H1 (cell line): Measurements from ENCODE around the gene SLC1A7. TPM values are rescaled to one million over a fixed set of nuclear protein-coding genes. Genes with fewer than 3 reads are reported as not detected.

Source experiments
- CTCF ChIA-PET: fragments of 300-600 bp; sonication (Branson Sonifier 250); formaldehyde crosslinking; loops from one replicate; lab custom pipeline; 2021; ENCODE audit not compliant: partially characterized antibody; lab: Charles Lee
- POLR2A ChIA-PET: fragments of 300-600 bp; sonication (Branson Sonifier 250); formaldehyde crosslinking; loops from one replicate; lab custom pipeline; 2021; ENCODE audit warnings: inconsistent platforms; ENCODE audit not compliant: partially characterized antibody; lab: Charles Lee
- DNase-seq, 2 experiments: peaks; one replicate each; pipeline versions ENCODE4 v3.0.0 to v3.0.0-alpha.2; 2010 to 2022; ENCODE audit warnings: low spot score in 2 of 2, low read depth in 1 of 2, mixed read lengths in 1 of 2
- FAIRE-seq: peaks from 2 replicates; lab custom pipeline; 2011; peaks lifted over from hg19 to GRCh38; lab: Jason Lieb, UNC
- H2AFZ ChIP-seq: 2 replicates; pipeline ENCODE4 v1.8.1; 2012; ENCODE audit warnings: low read length, inconsistent platforms
- H2AK5ac ChIP-seq: 2 replicates; pipeline ENCODE4 v1.6.1; 2013; ENCODE audit warnings: low read depth, low read length
- H2BK120ac ChIP-seq: replicated peaks from 2 replicates; pipeline ENCODE3; 2013; ENCODE audit warnings: low read depth, low read length, inconsistent platforms
- H2BK12ac ChIP-seq: 2 replicates; pipeline ENCODE4 v1.6.1; 2013; ENCODE audit warnings: low read depth, low read length
- H2BK15ac ChIP-seq: 2 replicates; pipeline ENCODE4 v1.6.1; 2013; ENCODE audit warnings: low read length
- H2BK20ac ChIP-seq: 2 replicates; pipeline ENCODE4 v1.6.1; 2013; ENCODE audit warnings: low read length
- H2BK5ac ChIP-seq: 2 replicates; pipeline ENCODE4 v1.6.1; 2013; ENCODE audit warnings: low read depth, low read length
- H3K14ac ChIP-seq: 2 replicates; pipeline ENCODE4 v1.6.1; 2013; ENCODE audit warnings: inconsistent platforms; ENCODE audit not compliant: insufficient read length
- H3K18ac ChIP-seq: 2 replicates; pipeline ENCODE4 v1.6.1; 2013; ENCODE audit warnings: low read length; ENCODE audit errors: extremely low read depth
- H3K23ac ChIP-seq: 2 replicates; pipeline ENCODE4 v1.6.1; 2013; ENCODE audit warnings: inconsistent platforms; ENCODE audit not compliant: insufficient read length
- H3K23me2 ChIP-seq: 2 replicates; pipeline ENCODE4 v1.6.1; 2013; ENCODE audit warnings: low read depth, low read length
- H3K27ac ChIP-seq: 2 replicates; pipeline ENCODE4 v1.6.1; 2011; ENCODE audit warnings: low read depth, low read length, inconsistent platforms
- H3K27me3 ChIP-seq, 4 experiments: replicated peaks in 1 of 4; 1 replicate in 1 of 4; 2 replicates in 3 of 4; pipeline versions ENCODE4 v1.6.1 to v1.8.1; 2011 to 2013; ENCODE audit warnings: low read length in 3 of 4, mild to moderate bottlenecking in 3 of 4, inconsistent platforms in 2 of 4, mixed read lengths in 2 of 4, moderate library complexity in 1 of 4; ENCODE audit not compliant: control insufficient read depth in 3 of 4, insufficient read depth in 3 of 4; ENCODE audit errors: extremely low read depth in 1 of 4
- H3K36me3 ChIP-seq, 4 experiments: 2 replicates each; pipeline versions ENCODE4 v1.6.1 to v1.8.1; 2011 to 2013; ENCODE audit warnings: mild to moderate bottlenecking in 4 of 4, low read length in 3 of 4, moderate library complexity in 2 of 4, control low read depth in 1 of 4, inconsistent platforms in 1 of 4; ENCODE audit not compliant: insufficient read depth in 4 of 4, control insufficient read depth in 2 of 4
- H3K4ac ChIP-seq: replicated peaks from 2 replicates; pipeline ENCODE3; 2013; ENCODE audit warnings: low read length, low read depth, mixed read lengths, inconsistent platforms; ENCODE audit not compliant: insufficient read length
- H3K4me1 ChIP-seq, 4 experiments: replicated peaks in 1 of 4; 1 replicate in 1 of 4; 2 replicates in 3 of 4; pipeline versions ENCODE4 v1.6.1 to v1.8.1; 2011 to 2013; ENCODE audit warnings: low read length in 3 of 4, inconsistent platforms in 2 of 4, mixed read lengths in 1 of 4; ENCODE audit not compliant: insufficient read depth in 4 of 4, control insufficient read depth in 3 of 4
- H3K4me2 ChIP-seq, 2 experiments: 2 replicates each; pipeline versions ENCODE4 v1.6.1 to v1.8.1; 2011 to 2013; ENCODE audit warnings: low read depth in 2 of 2, low read length in 2 of 2, control low read depth in 1 of 2, inconsistent platforms in 1 of 2, mild to moderate bottlenecking in 1 of 2; ENCODE audit not compliant: insufficient read depth in 1 of 2
- H3K4me3 ChIP-seq, 4 experiments: fragments of 200-600, 300-600 bp in 1 of 4; sonication (generic), shearing (Covaris generic), sonication (Bioruptor Twin) in 1 of 4; 2 replicates each; pipeline versions ENCODE4 v1.5.1 to v1.8.1; 2011 to 2016; ENCODE audit warnings: low read length in 4 of 4, low read depth in 3 of 4, control low read depth in 2 of 4, inconsistent platforms in 2 of 4, mild to moderate bottlenecking in 2 of 4, mixed read lengths in 1 of 4, moderate library complexity in 1 of 4; ENCODE audit not compliant: insufficient read depth in 2 of 4; ENCODE audit errors: extremely low read depth in 1 of 4
- H3K56ac ChIP-seq: replicated peaks from 2 replicates; pipeline ENCODE3; 2013; ENCODE audit warnings: low read depth, mild to moderate bottlenecking, mixed read lengths, low read length, inconsistent platforms; ENCODE audit not compliant: insufficient read length
- H3K79me1 ChIP-seq: 2 replicates; pipeline ENCODE4 v1.6.1; 2013; ENCODE audit warnings: low read depth, low read length, control low read depth
- H3K79me2 ChIP-seq, 2 experiments: 2 replicates each; pipeline versions ENCODE4 v1.6.1 to v1.8.1; 2012 to 2013; ENCODE audit warnings: low read length in 2 of 2, mild to moderate bottlenecking in 2 of 2, inconsistent platforms in 1 of 2; ENCODE audit not compliant: insufficient read depth in 2 of 2, control insufficient read depth in 1 of 2
- H3K9ac ChIP-seq, 4 experiments: replicated peaks in 1 of 4; 1 replicate in 1 of 4; 2 replicates in 3 of 4; pipeline versions ENCODE4 v1.6.1 to v1.8.1; 2011 to 2013; ENCODE audit warnings: low read depth in 3 of 4, low read length in 3 of 4, control low read depth in 2 of 4, mild to moderate bottlenecking in 2 of 4, moderate library complexity in 2 of 4, inconsistent platforms in 1 of 4; ENCODE audit errors: extremely low read depth in 1 of 4
- H3K9me3 ChIP-seq, 2 experiments: 2 replicates each; pipeline versions ENCODE4 v1.6.1 to v1.8.1; 2012 to 2013; ENCODE audit warnings: mild to moderate bottlenecking in 2 of 2, moderate library complexity in 2 of 2, control low read depth in 1 of 2, inconsistent platforms in 1 of 2, low read depth in 1 of 2, low read length in 1 of 2, mixed read lengths in 1 of 2; ENCODE audit not compliant: insufficient read depth in 2 of 2
- H4K20me1 ChIP-seq, 2 experiments: replicated peaks in 1 of 2; 2 replicates each; pipeline versions ENCODE3 to v1.8.1; 2011 to 2013; ENCODE audit warnings: inconsistent platforms in 2 of 2, low read length in 2 of 2, mild to moderate bottlenecking in 1 of 2; ENCODE audit not compliant: insufficient read depth in 2 of 2, control insufficient read depth in 1 of 2
- H4K5ac ChIP-seq: 2 replicates; pipeline ENCODE4 v1.6.1; 2013; ENCODE audit warnings: low read length, low read depth, mixed read lengths, inconsistent platforms; ENCODE audit not compliant: insufficient read length
- H4K8ac ChIP-seq: 2 replicates; pipeline ENCODE4 v1.8.0; 2013; ENCODE audit warnings: mild to moderate bottlenecking, moderate library complexity, low read length, inconsistent platforms; ENCODE audit not compliant: insufficient read depth; ENCODE audit errors: extremely low read depth
- H4K91ac ChIP-seq: replicated peaks from 2 replicates; pipeline ENCODE3; 2013; ENCODE audit warnings: low read length, mixed read lengths, inconsistent platforms; ENCODE audit not compliant: insufficient read length
- BCL11A ChIP-seq, 2 experiments: IDR thresholded peaks; one replicate each; pipeline ENCODE4 v1.6.1; 2011; ENCODE audit warnings: low read depth in 2 of 2, low read length in 2 of 2, mild to moderate bottlenecking in 2 of 2
- EZH2 ChIP-seq: fragments of 200-600 bp; sonication (generic); IDR thresholded peaks from 2 replicates; pipeline ENCODE4 v1.7.1; 2012; ENCODE audit warnings: low read depth, mild to moderate bottlenecking, moderate library complexity, low read length, inconsistent platforms; ENCODE audit not compliant: severe bottlenecking
- JUND ChIP-seq: IDR thresholded peaks from 2 replicates; pipeline ENCODE4 v1.6.1; 2011; ENCODE audit warnings: mild to moderate bottlenecking, improper control_type of control experiment, low read length
- KDM1A ChIP-seq: fragments of 200-600, 300-600 bp; sonication (generic); IDR thresholded peaks from 2 replicates; pipeline ENCODE4 v1.7.1; 2016; ENCODE audit warnings: mild to moderate bottlenecking, low read length, borderline replicate concordance
- MAFK ChIP-seq: IDR thresholded peaks from 2 replicates; pipeline ENCODE4 v1.6.1; 2012; ENCODE audit warnings: low read depth, mild to moderate bottlenecking, improper control_type of control experiment, low read length
- NANOG ChIP-seq: IDR thresholded peaks from 2 replicates; pipeline ENCODE4 v1.6.1; 2011; ENCODE audit warnings: low read length, low read depth, mild to moderate bottlenecking, inconsistent platforms; ENCODE audit not compliant: insufficient read depth, poor library complexity, severe bottlenecking
- POLR2AphosphoS5 ChIP-seq: IDR thresholded peaks from 2 replicates; pipeline ENCODE4 v1.6.1; 2011; ENCODE audit warnings: low read depth, low read length
- POU5F1 ChIP-seq: IDR thresholded peaks from 2 replicates; pipeline ENCODE4 v1.6.1; 2011; ENCODE audit warnings: low read depth, mild to moderate bottlenecking, low read length, moderate library complexity
- RBBP5 ChIP-seq: IDR thresholded peaks from 2 replicates; pipeline ENCODE4 v1.7.1; 2012; ENCODE audit warnings: low read depth, mild to moderate bottlenecking, inconsistent platforms, low read length, moderate library complexity, borderline replicate concordance
- RNF2 ChIP-seq: fragments of 200-900, 300-1000 bp; sonication (generic); IDR thresholded peaks from 2 replicates; pipeline ENCODE4 v1.7.1; 2016; ENCODE audit warnings: borderline replicate concordance, low read depth, mild to moderate bottlenecking, antibody characterized with exemption, low read length; ENCODE audit not compliant: poor library complexity, severe bottlenecking; ENCODE audit errors: missing control alignments
- SP4 ChIP-seq: IDR thresholded peaks from 2 replicates; pipeline ENCODE4 v1.6.1; 2012; ENCODE audit warnings: low read length, inconsistent platforms
- SRF ChIP-seq: IDR thresholded peaks from 2 replicates; pipeline ENCODE4 v1.6.1; 2011; ENCODE audit warnings: mild to moderate bottlenecking, low read depth, low read length, moderate library complexity
- TCF12 ChIP-seq: IDR thresholded peaks from 2 replicates; pipeline ENCODE4 v1.6.1; 2011; ENCODE audit warnings: low read depth, mild to moderate bottlenecking, low read length
- WGBS, 2 experiments: shearing (Covaris generic) in 1 of 2; methylation state at CpG; one replicate each; pipeline versions ENCODE4 v1.1.6 to v1.1.7; 2013 to 2015; ENCODE audit warnings: low lambda C conversion rate in 2 of 2, mixed read lengths in 2 of 2, inconsistent platforms in 1 of 2, low coverage in 1 of 2, missing lambda C conversion rate in 1 of 2; ENCODE audit not compliant: insufficient replicate concordance in 2 of 2, insufficient coverage in 1 of 2, insufficient read length in 1 of 2; ENCODE audit errors: extremely low coverage in 1 of 2, missing lambda C conversion rate in 1 of 2; 5-methylcytosine and 5-hydroxymethylcytosine counted together
- polyA plus RNA-seq, 7 experiments: library from polyadenylated mRNA; depleted of rRNA in 3 of 7; stranded (reverse) in 5 of 7; unstranded in 2 of 7; fragments of >200 nt in 5 of 7; fragments of 200-250 nt in 2 of 7; gene quantifications; 1 replicate in 5 of 7; 2 replicates in 1 of 7; 4 replicates in 1 of 7; pipeline versions ENCODE4 v1.2.1 to v1.2.3, GENCODE V29; 2011 to 2013; ENCODE audit warnings: missing spikeins in 2 of 7, mixed read lengths in 2 of 7
- total RNA-seq: library from RNA; stranded (reverse); fragmentation: NEBNext Ultra II Directional; extraction: Animal tissue kit (Norgen Biotek cat#: 25700); gene quantifications from 2 replicates; pipeline ENCODE4 v1.2.1, GENCODE V29; 2021

SLC1A7 gene
- total and polyA plus RNA-seq, 2 of the 8 experiments (the other 6 are each of a cell fraction or from before 2014, with no cell fraction given) = not detected

- no peak overlapping the region for H4K8ac ChIP-seq
- no peaks in the 10 kb centered on the region for H3K79me1 ChIP-seq
- H4K5ac ChIP-seq = no peak overlapping the region
- DNase-seq (no peak), FAIRE-seq (no peak)
- H3K4me2 ChIP-seq = no peak overlapping the region
- no peak overlapping the region for H3K14ac ChIP-seq
- H2BK120ac ChIP-seq = no peak overlapping the region
- no peak overlapping the region for H2BK20ac ChIP-seq
- no peaks in the 10 kb centered on the region for H3K36me3 ChIP-seq
- no peak overlapping the region for H3K23ac ChIP-seq
- no peak overlapping the region for H3K56ac ChIP-seq
- H3K27ac ChIP-seq = no peak overlapping the region
- H3K9me3 ChIP-seq = no peaks in the 10 kb centered on the region
- POLR2A ChIA-PET = no interaction called here
- no peak overlapping the region for H2BK12ac ChIP-seq
- no peaks in the 10 kb centered on the region for H3K79me2 ChIP-seq
- H3K4me1 ChIP-seq = peaks cover 0 to 6% (median 0%) of the 10 kb centered on the region in 4 experiments; a peak in 2 of 7 replicates
- H2BK5ac ChIP-seq = no peak overlapping the region
- no peaks in the 10 kb centered on the region; a peak in 2 of 7 replicates for H3K27me3 ChIP-seq
- H3K4me3 ChIP-seq = no peak overlapping the region
- H4K91ac ChIP-seq = no peak overlapping the region
- no peak overlapping the region for H2AFZ ChIP-seq
- no peak overlapping the region for H3K4ac ChIP-seq
- no peak overlapping the region for H3K18ac ChIP-seq
- H2AK5ac ChIP-seq = no peak overlapping the region
- no peak overlapping the region for H3K9ac ChIP-seq
- H2BK15ac ChIP-seq = no peak overlapping the region
- no peaks in the 10 kb centered on the region for H4K20me1 ChIP-seq
- 85% methylated on average over 7 of the region's 7 CpGs; no CpG with 5 or more reads in 1 of the 2 experiments for WGBS, 2 experiments
- CTCF ChIA-PET = interaction anchor here (0.7 to 1.6 kb wide), 3 partner anchors 10 to 113 kb away, joined by 3 to 6 read pairs (median 3); no protein-coding TSS in a partner anchor
- peaks cover 2% of the 10 kb centered on the region; the same call in 1 of the 2 replicates for H3K23me2 ChIP-seq
- TF ChIP-seq RNF2 = no peak
- TF ChIP-seq TCF12 = no peak
- TF ChIP-seq MAFK = no peak
- TF ChIP-seq NANOG = no peak
- TF ChIP-seq BCL11A (IDR thresholded peaks at IDR 0.05; ENCODE audit: low read depth in 2 of 2, low read length in 2 of 2) = no peak
- no peak for TF ChIP-seq POU5F1
- no peak for TF ChIP-seq EZH2
- no peak for TF ChIP-seq SP4
- TF ChIP-seq RBBP5 = no peak
- TF ChIP-seq JUND = no peak
- no peak for TF ChIP-seq SRF
- TF ChIP-seq POLR2AphosphoS5 = no peak
- TF ChIP-seq KDM1A = no peak
Measured at GRCh38 chr1:53073287-53073686, 69.2 kb downstream of the SLC1A7 start.
